EL (cell line): ENCODE results near the gene KSR1.
"Not testable (repeated sequence)": the region's sequence is repeated elsewhere in the genome, so short reads cannot be mapped to it uniquely, and the experiment has no call there.

Experiments
- DNase-seq: peaks from one replicate; pipeline ENCODE4 v3.0.0-alpha.2; 2016

KSR1 gene

GRCh38 chr17:27669136-27669535 is 212.9 kb downstream of the KSR1 start:
- DNase-seq = no peak

- no peak for DNase-seq
These were observed 213.6 kb downstream of the KSR1 start for GRCh38 chr17:27669850-27670249.

GRCh38 chr17:27670791-27671590 is 214.7 kb downstream of the KSR1 start:
- no peak for DNase-seq

GRCh38 chr17:27671591-27671910 is 215.3 kb downstream of the KSR1 start:
- DNase-seq = no peak

- not testable (repeated sequence) for DNase-seq
These were observed 215.8 kb downstream of the KSR1 start for GRCh38 chr17:27671977-27672480.

GRCh38 chr17:27674335-27674734 is 218.1 kb downstream of the KSR1 start:
- DNase-seq = no peak
